Measurements from ENCODE around the gene GON4L.

DNA sequence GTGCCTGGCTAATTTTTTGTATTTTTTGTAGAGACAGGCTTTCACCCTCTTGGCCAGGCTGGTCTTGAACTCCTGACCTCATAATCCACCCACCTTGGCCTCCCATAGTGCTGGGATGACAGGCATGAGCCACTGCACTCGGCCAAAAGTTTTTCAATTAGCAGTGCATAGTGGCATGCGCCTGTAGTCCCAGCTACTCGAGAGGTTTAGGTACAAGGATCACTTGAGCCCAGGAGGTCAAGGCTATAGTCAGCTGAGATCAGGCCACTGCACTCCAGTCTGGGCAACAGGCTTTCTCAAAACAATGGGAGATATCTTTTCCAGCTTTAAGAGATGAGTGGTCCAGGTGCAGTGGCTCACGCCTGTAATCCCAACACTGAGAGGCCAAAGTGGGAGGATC lies 137.3 kb downstream of the GON4L start:
- no peak for TF ChIP-seq POLR2A (IDR thresholded peaks at IDR 0.05)
- TF ChIP-seq, protein P1, sequence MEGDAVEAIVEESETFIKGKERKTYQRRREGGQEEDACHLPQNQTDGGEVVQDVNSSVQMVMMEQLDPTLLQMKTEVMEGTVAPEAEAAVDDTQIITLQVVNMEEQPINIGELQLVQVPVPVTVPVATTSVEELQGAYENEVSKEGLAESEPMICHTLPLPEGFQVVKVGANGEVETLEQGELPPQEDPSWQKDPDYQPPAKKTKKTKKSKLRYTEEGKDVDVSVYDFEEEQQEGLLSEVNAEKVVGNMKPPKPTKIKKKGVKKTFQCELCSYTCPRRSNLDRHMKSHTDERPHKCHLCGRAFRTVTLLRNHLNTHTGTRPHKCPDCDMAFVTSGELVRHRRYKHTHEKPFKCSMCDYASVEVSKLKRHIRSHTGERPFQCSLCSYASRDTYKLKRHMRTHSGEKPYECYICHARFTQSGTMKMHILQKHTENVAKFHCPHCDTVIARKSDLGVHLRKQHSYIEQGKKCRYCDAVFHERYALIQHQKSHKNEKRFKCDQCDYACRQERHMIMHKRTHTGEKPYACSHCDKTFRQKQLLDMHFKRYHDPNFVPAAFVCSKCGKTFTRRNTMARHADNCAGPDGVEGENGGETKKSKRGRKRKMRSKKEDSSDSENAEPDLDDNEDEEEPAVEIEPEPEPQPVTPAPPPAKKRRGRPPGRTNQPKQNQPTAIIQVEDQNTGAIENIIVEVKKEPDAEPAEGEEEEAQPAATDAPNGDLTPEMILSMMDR (IDR thresholded peaks at IDR 0.05): no peak

Measured in heart left ventricle (tissue), 13 donors.